Measurements from ENCODE around the gene TESK1. TPM values are rescaled to one million over a fixed set of nuclear protein-coding genes. Genes with fewer than 3 reads are reported as not detected.

Gene TESK1
- polyA plus RNA-seq, 1 experiment, result 32.6 TPM

GRCh38 chr9:35615981-35616680 lies 11.1 kb downstream of the TESK1 start:
- peaks cover 12% of the 10 kb centered on the region for H3K27me3 ChIP-seq (ENCODE audit: control insufficient read depth, insufficient read depth, low read length)
- ChIA-PET CTCF (interaction anchor here (1.0 to 1.5 kb wide), 2 partner anchors 17 to 80 kb away, joined by 3 read pairs; no protein-coding TSS in a partner anchor), POLR2A (interaction anchor here (0.7 kb wide), 1 partner anchor 116 kb away, joined by 24 read pairs; the partner anchor contains the start of gene CREB3)

GRCh38 chr9:35616681-35617459 lies 11.8 kb downstream of the TESK1 start:
- Histone ChIP-seq H3K27me3 (ENCODE audit: control insufficient read depth, insufficient read depth, low read length) (peaks cover 12% of the 10 kb centered on the region), H3K36me3 (ENCODE audit: control insufficient read depth, insufficient read depth, low read length) (no peaks in the 10 kb centered on the region)
- CTCF ChIA-PET, result interaction anchor here (1.0 to 1.5 kb wide), 2 partner anchors 79 to 251 kb away, joined by 3 read pairs; no protein-coding TSS in a partner anchor

More at GRCh38 chr9:35615981-35616680, 11.1 kb downstream of the TESK1 start:
- no peaks in the 10 kb centered on the region for H3K36me3 ChIP-seq (ENCODE audit: control insufficient read depth, insufficient read depth, low read length)
- no peak for TF ChIP-seq CTCF (IDR thresholded peaks at IDR 0.05; ENCODE audit: insufficient read depth, low read depth, low read length)
- DNase-seq (ENCODE audit: low read depth), result no peak
- H3K4me3 ChIP-seq (ENCODE audit: low read depth, low read length), result no peak overlapping the region

GRCh38 chr9:35617548-35617947 lies 12.5 kb downstream of the TESK1 start:
- Histone ChIP-seq H3K4me3 (ENCODE audit: low read depth, low read length) (no peak overlapping the region), H3K36me3 (ENCODE audit: control insufficient read depth, insufficient read depth, low read length) (no peaks in the 10 kb centered on the region), H3K27me3 (ENCODE audit: control insufficient read depth, insufficient read depth, low read length) (peaks cover 12% of the 10 kb centered on the region)
- CTCF ChIA-PET, result interaction anchor here (1.0 kb wide), 1 partner anchor 252 kb away, joined by 3 read pairs; no protein-coding TSS in a partner anchor
- DNase-seq (ENCODE audit: low read depth), result no peak
- POLR2A ChIA-PET, result no interaction called here
- no peak for TF ChIP-seq CTCF (IDR thresholded peaks at IDR 0.05; ENCODE audit: insufficient read depth, low read depth, low read length)

More at GRCh38 chr9:35616681-35617459, 11.8 kb downstream of the TESK1 start:
- H3K4me3 ChIP-seq (ENCODE audit: low read depth, low read length), result peak overlapping the region; percentile 29
- POLR2A ChIA-PET, result interaction anchor here (0.7 kb wide), 1 partner anchor 116 kb away, joined by 24 read pairs; the partner anchor contains the start of gene CREB3
- no peak for TF ChIP-seq CTCF (IDR thresholded peaks at IDR 0.05; ENCODE audit: insufficient read depth, low read depth, low read length)
- DNase-seq (ENCODE audit: low read depth), result no peak

GRCh38 chr9:35618325-35618727 lies 13.3 kb downstream of the TESK1 start, which contains the start of gene CD72:
TSS of gene CD72 (minus strand) at chr9:35618413. CDS start at chr9:35618303, 110 bp downstream.
- Histone ChIP-seq H3K4me3 (ENCODE audit: low read depth, low read length) (peak within 1 kb of the TSS; percentile 29; the same call in 1 of the 2 replicates), H3K36me3 (ENCODE audit: control insufficient read depth, insufficient read depth, low read length) (no peaks in the 10 kb centered on the region), H3K27me3 (ENCODE audit: control insufficient read depth, insufficient read depth, low read length) (peaks cover 12% of the 10 kb centered on the region)
- CTCF ChIA-PET, result no interaction called here
- TF ChIP-seq CTCF (IDR thresholded peaks at IDR 0.05; ENCODE audit: insufficient read depth, low read depth, low read length), result no peak
- POLR2A ChIA-PET, result no interaction called here
- DNase-seq (ENCODE audit: low read depth), result no peak

Data from BJ (cell line).